ENCODE results near the gene DNASE1L3.

The DNASE1L3 gene

DNA sequence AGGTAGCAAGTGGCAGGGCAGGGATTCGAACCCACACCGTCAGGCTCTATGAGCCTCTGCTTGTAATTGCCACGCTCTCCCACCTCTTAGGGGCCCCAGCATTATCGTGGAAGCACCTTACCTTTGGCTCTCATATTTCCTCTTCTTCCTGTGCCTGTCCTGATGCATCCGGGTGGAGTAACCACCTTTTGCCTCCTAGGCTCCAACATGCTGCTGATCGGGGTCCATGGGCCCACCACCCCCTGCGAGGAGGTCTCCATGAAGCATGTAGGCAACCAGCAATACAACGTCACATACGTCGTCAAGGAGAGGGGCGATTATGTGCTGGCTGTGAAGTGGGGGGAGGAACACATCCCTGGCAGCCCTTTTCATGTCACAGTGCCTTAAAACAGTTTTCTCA is 40.4 kb downstream of the DNASE1L3 start:
- no peak overlapping the region for H3K4me3 ChIP-seq (ENCODE audit: low read depth, low read length)
- no peak for DNase-seq (ENCODE audit: low read depth, low spot score)
- in situ Hi-C loops (cut with HindIII; ENCODE audit: low sequenced_read_pairs), result no loop called here
- TF ChIP-seq, protein P1, sequence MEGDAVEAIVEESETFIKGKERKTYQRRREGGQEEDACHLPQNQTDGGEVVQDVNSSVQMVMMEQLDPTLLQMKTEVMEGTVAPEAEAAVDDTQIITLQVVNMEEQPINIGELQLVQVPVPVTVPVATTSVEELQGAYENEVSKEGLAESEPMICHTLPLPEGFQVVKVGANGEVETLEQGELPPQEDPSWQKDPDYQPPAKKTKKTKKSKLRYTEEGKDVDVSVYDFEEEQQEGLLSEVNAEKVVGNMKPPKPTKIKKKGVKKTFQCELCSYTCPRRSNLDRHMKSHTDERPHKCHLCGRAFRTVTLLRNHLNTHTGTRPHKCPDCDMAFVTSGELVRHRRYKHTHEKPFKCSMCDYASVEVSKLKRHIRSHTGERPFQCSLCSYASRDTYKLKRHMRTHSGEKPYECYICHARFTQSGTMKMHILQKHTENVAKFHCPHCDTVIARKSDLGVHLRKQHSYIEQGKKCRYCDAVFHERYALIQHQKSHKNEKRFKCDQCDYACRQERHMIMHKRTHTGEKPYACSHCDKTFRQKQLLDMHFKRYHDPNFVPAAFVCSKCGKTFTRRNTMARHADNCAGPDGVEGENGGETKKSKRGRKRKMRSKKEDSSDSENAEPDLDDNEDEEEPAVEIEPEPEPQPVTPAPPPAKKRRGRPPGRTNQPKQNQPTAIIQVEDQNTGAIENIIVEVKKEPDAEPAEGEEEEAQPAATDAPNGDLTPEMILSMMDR (IDR thresholded peaks at IDR 0.05; ENCODE audit: low read depth, low read length), result no peak

DNA sequence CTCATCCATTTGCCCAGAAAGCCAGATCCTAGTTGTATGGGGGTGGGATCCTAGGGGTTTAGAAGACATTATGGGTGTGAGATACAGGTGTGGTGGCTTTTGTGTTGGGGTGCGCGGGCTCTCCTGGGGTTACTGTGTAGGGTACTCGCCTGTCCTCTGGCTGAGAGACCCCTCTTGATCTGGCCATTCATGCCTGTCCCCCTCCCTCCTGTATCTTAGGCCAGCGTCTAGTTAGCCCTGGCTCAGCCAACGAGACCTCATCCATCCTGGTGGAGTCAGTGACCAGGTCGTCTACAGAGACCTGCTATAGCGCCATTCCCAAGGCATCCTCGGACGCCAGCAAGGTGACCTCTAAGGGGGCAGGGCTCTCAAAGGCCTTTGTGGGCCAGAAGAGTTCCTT is 41.4 kb downstream of the DNASE1L3 start:
- in situ Hi-C loops (cut with HindIII; ENCODE audit: low sequenced_read_pairs), result no loop called here
- TF ChIP-seq, protein P1 (IDR thresholded peaks at IDR 0.05; ENCODE audit: low read depth, low read length), result no peak

DNA sequence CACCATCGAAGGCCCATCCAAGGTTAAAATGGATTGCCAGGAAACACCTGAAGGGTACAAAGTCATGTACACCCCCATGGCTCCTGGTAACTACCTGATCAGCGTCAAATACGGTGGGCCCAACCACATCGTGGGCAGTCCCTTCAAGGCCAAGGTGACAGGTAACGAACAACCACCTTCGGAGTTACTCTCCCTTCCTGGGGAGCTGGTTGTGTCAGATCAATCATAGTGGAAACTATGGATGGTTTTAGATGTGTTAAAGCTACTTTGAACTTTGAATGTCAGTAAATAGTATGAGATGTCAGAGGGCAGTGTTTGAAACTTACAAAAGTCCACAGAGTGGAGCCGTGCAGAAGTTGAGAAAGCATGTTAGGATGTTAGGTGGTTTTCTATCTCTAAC is 42.3 kb downstream of the DNASE1L3 start:
- TF ChIP-seq, protein P1 (IDR thresholded peaks at IDR 0.05; ENCODE audit: low read depth, low read length), result no peak
- DNase-seq (ENCODE audit: low read depth, low spot score), result no peak
- no peak overlapping the region for H3K4me3 ChIP-seq (ENCODE audit: low read depth, low read length)
- in situ Hi-C loops (cut with HindIII; ENCODE audit: low sequenced_read_pairs), result no loop called here

More for the DNA sequence above, 41.4 kb downstream of the DNASE1L3 start:
- no peak for DNase-seq (ENCODE audit: low read depth, low spot score)
- H3K4me3 ChIP-seq (ENCODE audit: low read depth, low read length), result no peak overlapping the region

DNA sequence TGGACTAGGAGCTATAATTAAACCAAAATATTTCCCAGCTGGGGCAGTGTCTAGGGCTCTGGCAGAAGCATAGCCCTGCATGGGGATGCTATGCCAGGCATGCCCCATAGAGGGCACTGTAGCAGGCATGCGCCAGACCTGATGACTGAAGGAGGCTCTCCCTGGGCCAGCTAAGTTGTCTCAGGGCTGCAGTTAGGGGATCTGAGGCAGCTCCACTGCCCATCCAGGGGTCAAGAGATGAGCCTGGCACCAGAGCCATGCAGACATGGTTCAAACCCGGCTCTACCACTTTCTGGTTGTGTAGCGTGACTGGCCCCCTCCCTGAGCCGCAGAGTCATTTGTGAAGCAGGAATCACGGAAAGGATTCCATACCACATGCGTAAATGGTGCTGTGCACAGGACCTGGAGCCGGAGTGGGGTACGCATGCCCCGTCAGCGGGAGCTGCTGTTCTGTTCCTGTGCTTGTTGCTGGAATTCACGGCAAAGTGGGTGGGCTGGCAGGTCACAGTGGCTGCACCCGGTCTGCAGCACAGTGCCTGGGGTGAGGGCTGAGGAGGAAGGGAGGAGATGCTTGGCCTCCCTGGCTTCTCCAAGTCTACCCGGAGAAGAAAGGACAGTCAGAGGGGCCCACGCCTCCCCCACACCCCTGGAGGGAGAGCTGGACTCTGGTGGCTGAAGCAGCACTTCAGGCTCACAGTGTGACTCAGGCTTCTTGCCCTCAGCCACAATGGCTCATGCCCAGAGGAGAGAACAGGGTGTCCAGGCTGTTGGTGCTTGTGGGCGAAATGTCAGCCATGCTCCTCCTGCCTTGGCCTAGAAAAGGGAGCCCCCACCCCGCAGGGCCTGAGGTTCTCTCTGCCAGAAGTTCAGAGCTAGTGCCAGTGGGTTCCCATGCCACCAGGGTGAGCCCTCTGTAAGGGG is 43.1 kb downstream of the DNASE1L3 start:
- in situ Hi-C loops (cut with HindIII; ENCODE audit: low sequenced_read_pairs), result no loop called here
- DNase-seq (ENCODE audit: low read depth, low spot score), result peak; percentile 46
- no peak overlapping the region for H3K4me3 ChIP-seq (ENCODE audit: low read depth, low read length)
- TF ChIP-seq, protein P1 (IDR thresholded peaks at IDR 0.05; ENCODE audit: low read depth, low read length), result peak; percentile 94

DNA sequence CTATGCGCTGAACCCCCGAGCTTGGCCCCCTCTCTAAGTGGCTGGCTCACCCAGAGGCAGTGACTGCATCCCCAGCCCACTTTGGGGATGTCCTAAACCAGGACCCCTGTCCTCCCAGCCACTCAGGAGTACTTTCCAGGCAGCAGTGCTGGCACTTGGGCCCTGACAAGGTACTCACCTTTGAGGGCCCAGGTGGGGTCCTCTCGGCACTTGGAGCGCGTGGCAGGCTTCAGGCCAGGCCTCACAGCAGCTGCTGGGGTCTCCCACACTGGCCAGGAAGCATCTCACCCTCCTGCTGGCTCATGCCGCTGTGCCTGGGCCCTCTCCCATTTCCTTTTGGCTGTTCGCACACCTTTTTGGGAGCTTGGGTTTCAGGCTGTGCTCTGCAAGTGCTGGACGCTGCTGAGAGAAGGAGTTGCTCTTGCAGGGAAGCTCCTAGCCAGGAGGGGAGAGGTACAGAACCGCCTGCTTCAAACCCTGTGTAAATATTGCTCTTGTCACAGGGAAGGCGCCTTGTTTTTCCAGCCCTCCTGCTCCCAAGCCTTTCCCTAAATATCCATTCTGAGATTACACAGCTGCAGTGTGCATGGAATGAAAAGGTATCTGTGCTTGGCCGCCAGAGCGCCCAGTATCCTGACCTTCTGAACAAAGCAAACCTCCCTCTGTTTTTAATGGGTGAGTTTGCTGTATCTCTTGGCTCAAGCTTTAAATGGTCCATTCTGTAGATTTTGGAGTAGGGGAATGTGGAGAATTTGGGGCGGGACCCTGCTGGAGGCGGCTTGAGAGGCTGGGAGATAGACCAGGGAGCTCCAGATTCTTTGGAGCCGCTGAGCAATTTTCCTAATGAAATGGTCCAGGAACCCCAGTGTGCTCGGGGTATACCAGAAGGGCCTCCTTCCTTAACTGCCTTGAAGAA is 45.6 kb downstream of the DNASE1L3 start:
- H3K4me3 ChIP-seq (ENCODE audit: low read depth, low read length), result no peak overlapping the region
- in situ Hi-C loops (cut with HindIII; ENCODE audit: low sequenced_read_pairs), result no loop called here
- TF ChIP-seq, protein P1 (IDR thresholded peaks at IDR 0.05; ENCODE audit: low read depth, low read length), result no peak
- peak; percentile 62 for DNase-seq (ENCODE audit: low read depth, low spot score)

DNA sequence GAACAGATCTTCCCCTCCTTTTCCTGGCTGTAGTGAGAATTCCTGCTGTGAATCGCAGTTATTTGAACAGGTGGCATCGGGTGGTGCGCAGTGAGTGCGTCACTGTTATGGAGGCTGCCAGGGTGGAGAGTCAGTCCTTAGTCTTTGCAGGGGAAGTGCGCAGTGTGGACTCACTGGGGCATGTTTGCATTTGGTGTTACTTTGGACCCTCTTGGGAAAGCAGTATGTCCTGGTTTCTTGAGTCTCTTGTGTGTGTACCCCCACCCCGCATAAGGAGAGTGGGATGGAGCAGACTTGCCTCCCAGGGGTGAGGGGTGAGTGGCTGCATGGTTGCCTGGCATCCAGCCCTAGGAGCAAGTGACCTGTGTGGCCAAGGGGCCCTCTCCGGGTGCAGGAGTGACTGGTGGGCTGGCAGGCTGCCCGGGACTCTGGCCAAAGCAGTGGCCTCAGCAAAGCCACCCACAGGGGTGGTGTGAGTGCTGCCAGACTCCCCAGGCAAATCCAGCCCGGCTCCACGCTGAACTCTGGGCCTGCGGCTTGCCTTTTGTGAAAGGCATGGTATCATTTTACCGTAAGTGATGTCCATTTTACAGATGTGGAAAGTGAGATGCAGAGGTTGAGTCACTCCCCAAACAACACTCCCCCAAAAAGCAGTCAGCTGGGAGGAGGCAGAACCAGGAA is 46.4 kb downstream of the DNASE1L3 start:
- DNase-seq (ENCODE audit: low read depth, low spot score), result peak; percentile 84
- in situ Hi-C loops (cut with HindIII; ENCODE audit: low sequenced_read_pairs), result no loop called here
- no peak overlapping the region for H3K4me3 ChIP-seq (ENCODE audit: low read depth, low read length)
- TF ChIP-seq, protein P1 (IDR thresholded peaks at IDR 0.05; ENCODE audit: low read depth, low read length), result no peak
